AG10803 (cell line): Measurements from ENCODE around the gene SDCCAG8.

ENCODE experiments used
- DNase-seq: peaks from one replicate; pipeline ENCODE4 v3.0.0; 2010; ENCODE audit warnings: low read depth
- H3K4me3 ChIP-seq: 2 replicates; pipeline ENCODE4 v1.5.1; 2011; ENCODE audit warnings: mild to moderate bottlenecking, low read length, control low read depth
- TF ChIP-seq, protein P1 (sequence below): conservative IDR thresholded peaks from 2 replicates; pipeline ENCODE4 v1.5.1; 2011; ENCODE audit warnings: mild to moderate bottlenecking, low read length, control low read depth, inconsistent platforms

Gene SDCCAG8

DNA sequence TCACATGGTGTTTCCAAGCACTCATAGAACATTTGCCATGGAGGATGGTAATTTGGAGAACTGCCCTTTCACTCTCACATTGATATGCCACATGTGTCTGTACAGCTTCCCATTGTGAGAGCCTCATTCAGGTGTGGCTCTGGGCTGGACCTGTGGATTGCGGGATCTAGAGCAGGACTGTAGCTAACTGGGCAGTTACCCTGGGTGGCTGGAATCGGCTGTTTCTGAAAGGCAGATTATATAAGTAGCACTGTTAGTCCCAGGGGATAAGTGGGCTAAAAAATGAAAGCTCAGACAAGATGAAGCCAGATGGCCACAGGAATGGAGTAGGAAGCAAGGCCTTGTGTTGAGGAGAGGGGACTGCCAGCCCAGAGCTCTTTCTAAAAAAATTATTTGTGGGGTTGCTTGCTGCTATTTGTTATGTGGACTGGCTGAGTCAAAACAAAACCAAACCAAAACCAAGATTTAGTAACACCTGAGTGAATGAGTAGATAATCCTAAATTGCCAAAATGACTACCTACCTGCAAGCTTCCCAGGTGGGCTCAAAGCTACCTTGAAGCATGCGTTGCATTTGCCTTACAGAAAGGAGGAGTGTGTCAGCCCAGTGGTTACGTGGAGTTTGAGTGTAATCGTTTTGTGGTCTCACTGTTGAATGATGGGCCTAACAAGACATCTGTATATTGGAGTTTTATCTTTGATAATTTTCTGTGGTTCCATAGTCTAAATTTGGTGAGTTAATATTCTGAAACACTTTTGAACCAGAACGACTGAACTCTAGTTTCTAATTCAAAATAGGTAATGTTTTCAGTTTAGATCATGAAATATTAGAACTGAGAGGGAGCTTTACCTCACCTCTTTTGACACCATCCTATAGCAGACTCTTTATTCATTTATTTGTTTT is 58.0 kb downstream of the SDCCAG8 start:
- H3K4me3 ChIP-seq, result no peak overlapping the region
- DNase-seq, result no peak
- TF ChIP-seq, protein P1, sequence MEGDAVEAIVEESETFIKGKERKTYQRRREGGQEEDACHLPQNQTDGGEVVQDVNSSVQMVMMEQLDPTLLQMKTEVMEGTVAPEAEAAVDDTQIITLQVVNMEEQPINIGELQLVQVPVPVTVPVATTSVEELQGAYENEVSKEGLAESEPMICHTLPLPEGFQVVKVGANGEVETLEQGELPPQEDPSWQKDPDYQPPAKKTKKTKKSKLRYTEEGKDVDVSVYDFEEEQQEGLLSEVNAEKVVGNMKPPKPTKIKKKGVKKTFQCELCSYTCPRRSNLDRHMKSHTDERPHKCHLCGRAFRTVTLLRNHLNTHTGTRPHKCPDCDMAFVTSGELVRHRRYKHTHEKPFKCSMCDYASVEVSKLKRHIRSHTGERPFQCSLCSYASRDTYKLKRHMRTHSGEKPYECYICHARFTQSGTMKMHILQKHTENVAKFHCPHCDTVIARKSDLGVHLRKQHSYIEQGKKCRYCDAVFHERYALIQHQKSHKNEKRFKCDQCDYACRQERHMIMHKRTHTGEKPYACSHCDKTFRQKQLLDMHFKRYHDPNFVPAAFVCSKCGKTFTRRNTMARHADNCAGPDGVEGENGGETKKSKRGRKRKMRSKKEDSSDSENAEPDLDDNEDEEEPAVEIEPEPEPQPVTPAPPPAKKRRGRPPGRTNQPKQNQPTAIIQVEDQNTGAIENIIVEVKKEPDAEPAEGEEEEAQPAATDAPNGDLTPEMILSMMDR, result no peak

DNA sequence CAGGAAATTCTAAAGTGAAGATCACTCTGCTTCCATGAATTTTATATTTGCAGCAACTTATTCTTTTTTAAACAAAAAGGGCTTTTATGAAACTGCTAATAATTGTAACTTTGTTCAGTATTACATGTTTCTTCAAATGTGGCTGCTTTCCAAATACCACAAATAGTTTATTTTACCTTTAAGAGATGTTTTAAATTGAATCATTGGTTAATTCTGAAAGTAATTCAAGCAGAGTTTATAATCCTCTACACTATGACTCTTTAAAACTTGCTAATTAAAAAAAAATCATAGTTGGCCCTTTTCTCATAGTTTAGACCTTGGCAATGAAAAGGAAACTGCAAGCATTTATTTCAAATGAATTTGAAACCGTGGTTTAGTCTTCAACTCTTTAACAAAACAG is 59.6 kb downstream of the SDCCAG8 start:
- DNase-seq, result peak; percentile 22
- no peak overlapping the region for H3K4me3 ChIP-seq
- TF ChIP-seq, protein P1, result no peak

DNA sequence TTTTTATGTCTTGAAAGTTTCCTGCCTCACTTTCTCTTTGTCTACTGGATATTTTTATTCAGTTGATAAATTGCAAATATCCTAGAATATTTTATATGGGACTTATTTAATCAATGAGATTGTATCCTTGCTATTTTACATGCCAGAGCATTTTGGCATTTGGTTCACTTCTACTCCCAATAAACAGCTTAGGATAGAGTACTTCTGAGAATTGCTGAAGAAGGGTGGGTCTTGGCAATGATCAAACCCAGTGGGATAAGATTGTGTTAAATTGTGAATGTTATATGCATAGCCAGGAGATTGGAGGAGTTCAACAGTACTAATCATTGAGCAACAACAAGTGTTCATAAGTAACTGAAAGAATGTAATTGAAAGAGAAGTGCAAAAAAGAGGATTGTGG is 60.1 kb downstream of the SDCCAG8 start:
- TF ChIP-seq, protein P1, result no peak
- no peak overlapping the region for H3K4me3 ChIP-seq
- no peak for DNase-seq

DNA sequence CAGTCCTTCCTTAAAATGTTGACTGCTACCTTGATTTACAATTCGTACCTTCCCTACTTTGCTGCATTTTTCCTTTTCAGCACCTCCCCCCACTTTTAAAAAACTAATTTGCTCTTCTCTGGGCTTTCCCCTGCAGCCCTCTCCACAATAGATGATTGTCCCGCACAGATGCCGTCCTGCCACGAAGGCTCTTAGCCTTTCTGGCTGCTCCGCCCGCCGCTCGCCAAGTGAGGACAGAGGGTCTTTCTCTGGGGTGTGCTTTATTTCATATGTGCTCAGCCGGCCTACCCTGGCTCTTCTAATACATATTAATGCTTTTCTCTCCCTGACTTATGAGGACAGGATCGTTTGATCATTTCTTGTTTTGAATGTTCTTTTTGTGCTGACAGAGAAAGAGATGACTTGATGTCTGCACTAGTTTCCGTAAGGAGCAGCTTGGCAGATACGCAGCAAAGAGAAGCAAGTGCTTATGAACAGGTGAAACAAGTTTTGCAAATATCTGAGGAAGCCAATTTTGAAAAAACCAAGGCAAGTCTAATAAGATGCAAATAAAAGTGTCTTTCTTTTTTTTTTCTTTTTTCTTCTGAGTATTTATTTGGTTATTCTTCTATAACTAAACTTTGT is 60.6 kb downstream of the SDCCAG8 start:
- TF ChIP-seq, protein P1, result no peak
- no peak overlapping the region for H3K4me3 ChIP-seq
- no peak for DNase-seq

DNA sequence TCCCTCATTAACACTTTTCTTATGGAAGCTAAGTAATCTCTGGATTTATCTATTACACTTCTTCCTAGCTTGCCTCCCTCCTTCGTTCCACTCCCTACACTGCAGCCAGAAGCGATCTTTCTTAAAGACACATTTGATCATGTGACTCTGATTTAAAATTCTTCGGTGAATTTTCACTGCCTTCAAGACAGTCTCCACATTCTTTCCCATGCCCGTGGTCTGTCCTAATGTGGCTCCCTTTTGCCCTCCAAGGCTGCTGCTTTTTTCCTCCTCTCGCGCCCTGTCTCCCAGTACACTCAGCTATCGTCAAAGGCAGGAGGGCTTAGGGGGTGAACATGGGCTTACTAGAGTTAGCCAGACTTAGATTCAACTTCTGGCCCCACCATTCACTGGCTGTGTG is 64.4 kb downstream of the SDCCAG8 start:
- TF ChIP-seq, protein P1, result no peak
- no peak for DNase-seq
- no peak overlapping the region for H3K4me3 ChIP-seq

DNA sequence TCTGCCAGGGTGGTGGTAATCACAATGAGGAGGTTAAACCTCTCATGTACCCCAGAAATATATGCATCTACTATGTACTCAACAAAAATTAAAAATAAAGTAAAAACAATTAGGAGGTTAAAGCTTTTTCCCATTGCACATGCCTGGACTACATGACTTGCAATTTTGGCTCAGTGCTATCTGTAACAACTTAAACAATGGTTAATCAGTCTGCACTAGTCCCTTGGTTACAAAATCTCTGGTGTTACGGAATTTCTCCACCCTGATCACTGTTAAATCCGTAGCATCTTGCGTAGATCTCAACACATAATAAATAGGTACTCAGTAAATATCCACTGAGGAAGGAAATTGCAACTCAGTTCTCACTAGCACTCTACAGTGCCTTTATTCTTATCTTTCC is 66.5 kb downstream of the SDCCAG8 start:
- TF ChIP-seq, protein P1, result no peak
- no peak for DNase-seq
- no peak overlapping the region for H3K4me3 ChIP-seq

DNA sequence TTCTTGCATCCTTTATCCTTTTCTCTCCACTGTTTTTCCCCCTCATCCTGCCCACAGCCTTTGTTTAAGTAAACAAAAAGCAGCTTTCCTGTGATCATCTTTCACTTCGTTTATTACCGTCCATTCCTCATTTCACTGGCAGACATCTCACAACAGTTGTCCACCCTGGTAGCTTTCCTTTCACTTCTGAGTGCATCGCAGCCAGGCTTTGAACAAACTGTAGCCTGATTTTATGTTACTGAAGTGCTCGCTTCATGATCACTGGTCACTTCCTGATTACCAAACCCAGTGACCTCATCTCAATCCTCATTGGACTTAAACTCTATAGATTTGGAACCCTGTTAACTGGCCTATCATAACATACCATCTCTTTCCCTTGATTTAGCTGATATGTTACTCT is 67.7 kb downstream of the SDCCAG8 start:
- H3K4me3 ChIP-seq, result no peak overlapping the region
- DNase-seq, result no peak
- TF ChIP-seq, protein P1, result no peak
